Measurements from ENCODE around the gene PRKCH. TPM values are rescaled to one million over a fixed set of nuclear protein-coding genes. Genes with fewer than 3 reads are reported as not detected.

Gene PRKCH
- total RNA-seq, 1 experiment from 2014 or later = 2.7 TPM

DNA sequence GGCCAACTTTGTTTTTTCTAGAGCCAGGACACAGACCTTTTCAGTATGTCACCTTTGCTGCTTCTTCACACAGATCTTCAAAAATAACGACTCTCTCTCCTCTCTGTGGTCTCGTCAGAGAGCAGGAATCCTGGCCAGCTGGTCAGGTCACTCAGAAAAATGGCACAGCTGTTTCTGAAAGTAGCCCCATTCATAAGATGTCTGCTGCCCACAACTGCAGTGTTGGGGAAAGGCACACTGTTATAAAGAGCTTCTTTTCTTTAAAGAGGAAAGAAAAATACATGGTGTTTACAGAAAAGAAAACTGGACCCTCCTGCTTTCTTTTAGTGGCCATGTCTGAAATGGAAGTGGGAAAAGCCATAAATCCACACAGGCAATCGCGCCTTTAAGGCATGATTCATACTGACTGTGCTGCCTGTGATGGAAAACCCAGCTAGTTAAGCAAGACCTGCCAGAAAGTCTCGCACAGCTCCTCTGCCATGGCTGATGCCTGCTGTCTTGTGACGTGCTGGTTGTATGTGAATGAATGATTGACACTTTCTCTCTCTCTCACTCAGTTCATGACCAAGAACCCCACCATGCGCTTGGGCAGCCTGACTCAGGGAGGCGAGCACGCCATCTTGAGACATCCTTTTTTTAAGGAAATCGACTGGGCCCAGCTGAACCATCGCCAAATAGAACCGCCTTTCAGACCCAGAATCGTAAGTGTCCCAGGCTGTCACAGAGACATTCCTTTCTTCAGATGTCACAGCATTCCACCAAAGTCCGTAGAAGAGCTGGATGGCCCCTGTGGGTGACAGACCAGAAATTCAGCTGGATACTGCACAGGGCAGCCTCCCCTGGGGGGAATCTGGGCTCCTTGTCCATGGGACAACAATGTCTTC is 226.0 kb downstream of the PRKCH start:
- H3K4me3 ChIP-seq (ENCODE audit: low read depth in 2 of 2, low read length in 2 of 2) = no peak overlapping the region
- no peaks in the 10 kb centered on the region for H3K9me3 ChIP-seq (ENCODE audit: control insufficient read depth, insufficient read depth, low read depth, low read length)
- no peaks in the 10 kb centered on the region for H3K4me1 ChIP-seq (ENCODE audit: control insufficient read depth, insufficient read depth, low read length)
- DNase-seq (ENCODE audit: low read depth, low spot score) = no peak
- no TSS peak for BruUV-seq (replicated peaks)
- no peaks in the 10 kb centered on the region for H3K36me3 ChIP-seq (ENCODE audit: control insufficient read depth, insufficient read depth, low read length)
- POLR2A ChIA-PET = no interaction called here
- intact Hi-C loops (cut with micrococcal nuclease; ENCODE audit: unreplicated experiment) (no loop called here), in situ Hi-C loops (cut with HindIII; ENCODE audit: low pct_unique_long_range_greater_than_20kb, low sequenced_read_pairs) (no loop called here)
- TF ChIP-seq TCF7L2 (IDR thresholded peaks at IDR 0.05; ENCODE audit: low read depth, low read length) (no peak), POLR2AphosphoS5 (IDR thresholded peaks at IDR 0.05; ENCODE audit: low read depth, low read length) (no peak), SIN3A (IDR thresholded peaks at IDR 0.05; ENCODE audit: borderline replicate concordance, insufficient read depth, low read depth, low read length) (no peak)
- TF ChIP-seq, protein P1, sequence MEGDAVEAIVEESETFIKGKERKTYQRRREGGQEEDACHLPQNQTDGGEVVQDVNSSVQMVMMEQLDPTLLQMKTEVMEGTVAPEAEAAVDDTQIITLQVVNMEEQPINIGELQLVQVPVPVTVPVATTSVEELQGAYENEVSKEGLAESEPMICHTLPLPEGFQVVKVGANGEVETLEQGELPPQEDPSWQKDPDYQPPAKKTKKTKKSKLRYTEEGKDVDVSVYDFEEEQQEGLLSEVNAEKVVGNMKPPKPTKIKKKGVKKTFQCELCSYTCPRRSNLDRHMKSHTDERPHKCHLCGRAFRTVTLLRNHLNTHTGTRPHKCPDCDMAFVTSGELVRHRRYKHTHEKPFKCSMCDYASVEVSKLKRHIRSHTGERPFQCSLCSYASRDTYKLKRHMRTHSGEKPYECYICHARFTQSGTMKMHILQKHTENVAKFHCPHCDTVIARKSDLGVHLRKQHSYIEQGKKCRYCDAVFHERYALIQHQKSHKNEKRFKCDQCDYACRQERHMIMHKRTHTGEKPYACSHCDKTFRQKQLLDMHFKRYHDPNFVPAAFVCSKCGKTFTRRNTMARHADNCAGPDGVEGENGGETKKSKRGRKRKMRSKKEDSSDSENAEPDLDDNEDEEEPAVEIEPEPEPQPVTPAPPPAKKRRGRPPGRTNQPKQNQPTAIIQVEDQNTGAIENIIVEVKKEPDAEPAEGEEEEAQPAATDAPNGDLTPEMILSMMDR (IDR thresholded peaks at IDR 0.05) = no peak
- TF ChIP-seq, protein P2, sequence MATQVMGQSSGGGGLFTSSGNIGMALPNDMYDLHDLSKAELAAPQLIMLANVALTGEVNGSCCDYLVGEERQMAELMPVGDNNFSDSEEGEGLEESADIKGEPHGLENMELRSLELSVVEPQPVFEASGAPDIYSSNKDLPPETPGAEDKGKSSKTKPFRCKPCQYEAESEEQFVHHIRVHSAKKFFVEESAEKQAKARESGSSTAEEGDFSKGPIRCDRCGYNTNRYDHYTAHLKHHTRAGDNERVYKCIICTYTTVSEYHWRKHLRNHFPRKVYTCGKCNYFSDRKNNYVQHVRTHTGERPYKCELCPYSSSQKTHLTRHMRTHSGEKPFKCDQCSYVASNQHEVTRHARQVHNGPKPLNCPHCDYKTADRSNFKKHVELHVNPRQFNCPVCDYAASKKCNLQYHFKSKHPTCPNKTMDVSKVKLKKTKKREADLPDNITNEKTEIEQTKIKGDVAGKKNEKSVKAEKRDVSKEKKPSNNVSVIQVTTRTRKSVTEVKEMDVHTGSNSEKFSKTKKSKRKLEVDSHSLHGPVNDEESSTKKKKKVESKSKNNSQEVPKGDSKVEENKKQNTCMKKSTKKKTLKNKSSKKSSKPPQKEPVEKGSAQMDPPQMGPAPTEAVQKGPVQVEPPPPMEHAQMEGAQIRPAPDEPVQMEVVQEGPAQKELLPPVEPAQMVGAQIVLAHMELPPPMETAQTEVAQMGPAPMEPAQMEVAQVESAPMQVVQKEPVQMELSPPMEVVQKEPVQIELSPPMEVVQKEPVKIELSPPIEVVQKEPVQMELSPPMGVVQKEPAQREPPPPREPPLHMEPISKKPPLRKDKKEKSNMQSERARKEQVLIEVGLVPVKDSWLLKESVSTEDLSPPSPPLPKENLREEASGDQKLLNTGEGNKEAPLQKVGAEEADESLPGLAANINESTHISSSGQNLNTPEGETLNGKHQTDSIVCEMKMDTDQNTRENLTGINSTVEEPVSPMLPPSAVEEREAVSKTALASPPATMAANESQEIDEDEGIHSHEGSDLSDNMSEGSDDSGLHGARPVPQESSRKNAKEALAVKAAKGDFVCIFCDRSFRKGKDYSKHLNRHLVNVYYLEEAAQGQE (IDR thresholded peaks at IDR 0.05; ENCODE audit: insufficient read depth in 1 of 2, low read depth in 2 of 2, low read length in 1 of 2) = no peak
- no peak overlapping the region for H3K27ac ChIP-seq (ENCODE audit: low read length)
- H3K27me3 ChIP-seq (ENCODE audit: control insufficient read depth, insufficient read depth, low read length) = no peaks in the 10 kb centered on the region
- no peak for ATAC-seq
- CTCF ChIA-PET = no interaction called here

DNA sequence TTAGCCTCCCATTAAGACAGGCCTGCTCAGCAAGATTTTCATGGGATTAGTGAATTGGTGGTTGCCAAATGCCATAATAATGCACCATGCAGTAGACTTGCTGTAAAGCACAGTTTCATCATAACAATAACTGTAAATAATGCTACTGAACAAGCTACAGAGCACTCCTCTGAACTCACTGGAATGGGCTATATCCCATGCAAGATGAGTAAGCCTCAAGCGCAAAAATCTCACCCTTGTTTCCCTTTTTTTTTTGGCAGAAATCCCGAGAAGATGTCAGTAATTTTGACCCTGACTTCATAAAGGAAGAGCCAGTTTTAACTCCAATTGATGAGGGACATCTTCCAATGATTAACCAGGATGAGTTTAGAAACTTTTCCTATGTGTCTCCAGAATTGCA is 228.0 kb downstream of the PRKCH start:
- no peaks in the 10 kb centered on the region for H3K27me3 ChIP-seq (ENCODE audit: control insufficient read depth, insufficient read depth, low read length)
- H3K9me3 ChIP-seq (ENCODE audit: control insufficient read depth, insufficient read depth, low read depth, low read length) = no peaks in the 10 kb centered on the region
- TF ChIP-seq, protein P1 (IDR thresholded peaks at IDR 0.05) = no peak
- TF ChIP-seq, protein P2 (IDR thresholded peaks at IDR 0.05; ENCODE audit: insufficient read depth in 1 of 2, low read depth in 2 of 2, low read length in 1 of 2) = no peak
- TF ChIP-seq SIN3A (IDR thresholded peaks at IDR 0.05; ENCODE audit: borderline replicate concordance, insufficient read depth, low read depth, low read length) = no peak
- TF ChIP-seq POLR2AphosphoS5 (IDR thresholded peaks at IDR 0.05; ENCODE audit: low read depth, low read length) = no peak
- TF ChIP-seq TCF7L2 (IDR thresholded peaks at IDR 0.05; ENCODE audit: low read depth, low read length) = no peak
- intact Hi-C loops (cut with micrococcal nuclease; ENCODE audit: unreplicated experiment) = no loop called here
- H3K4me3 ChIP-seq (ENCODE audit: low read depth in 2 of 2, low read length in 2 of 2) = no peak overlapping the region
- H3K27ac ChIP-seq (ENCODE audit: low read length) = no peak overlapping the region
- POLR2A ChIA-PET = interaction anchor here (0.6 kb wide), 1 partner anchor 117 kb away, joined by 7 read pairs; no protein-coding TSS in a partner anchor
- no peaks in the 10 kb centered on the region for H3K36me3 ChIP-seq (ENCODE audit: control insufficient read depth, insufficient read depth, low read length)
- in situ Hi-C loops (cut with HindIII; ENCODE audit: low pct_unique_long_range_greater_than_20kb, low sequenced_read_pairs) = no loop called here
- CTCF ChIA-PET = no interaction called here
- no peaks in the 10 kb centered on the region for H3K4me1 ChIP-seq (ENCODE audit: control insufficient read depth, insufficient read depth, low read length)
- no TSS peak for BruUV-seq (replicated peaks)
- ATAC-seq (no peak), DNase-seq (ENCODE audit: low read depth, low spot score) (no peak)

All from Panc1 (cell line).